GM18505 (cell line): ENCODE measurements around the gene DPP10.

ENCODE experiments used
- ATAC-seq: cut with Tn5 transposase; IDR thresholded peaks from one replicate; pipeline ENCODE4 v1.9.1; 2021; ENCODE audit not compliant: unreplicated experiment
- POLR2A ChIP-seq: IDR thresholded peaks from 4 replicates; pipeline ENCODE4 v1.6.1; 2011; ENCODE audit warnings: borderline replicate concordance; ENCODE audit not compliant: insufficient read depth, insufficient read length; ENCODE audit errors: extremely low read depth

The DPP10 gene

DNA sequence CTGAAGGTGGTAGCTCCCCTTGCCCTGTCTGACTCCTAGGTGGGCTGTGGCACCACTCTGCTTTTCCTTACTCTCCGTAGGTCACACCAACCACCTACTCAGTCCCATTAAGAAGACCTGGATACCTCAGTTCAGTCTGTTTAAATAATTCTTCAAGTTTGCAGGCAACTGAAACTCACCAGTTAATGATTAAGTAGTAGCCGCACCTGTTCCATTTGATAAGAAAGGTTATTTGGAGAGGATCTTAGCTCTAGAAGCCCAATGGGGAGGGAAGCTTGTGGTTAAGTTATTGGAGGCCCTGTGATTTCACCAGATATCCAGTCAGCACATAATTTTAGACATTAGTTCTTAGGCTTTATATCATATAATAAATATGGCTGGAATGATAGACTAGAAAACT lies 1193.0 kb downstream of the DPP10 start:
- TF ChIP-seq POLR2A = no peak
- ATAC-seq = no peak

DNA sequence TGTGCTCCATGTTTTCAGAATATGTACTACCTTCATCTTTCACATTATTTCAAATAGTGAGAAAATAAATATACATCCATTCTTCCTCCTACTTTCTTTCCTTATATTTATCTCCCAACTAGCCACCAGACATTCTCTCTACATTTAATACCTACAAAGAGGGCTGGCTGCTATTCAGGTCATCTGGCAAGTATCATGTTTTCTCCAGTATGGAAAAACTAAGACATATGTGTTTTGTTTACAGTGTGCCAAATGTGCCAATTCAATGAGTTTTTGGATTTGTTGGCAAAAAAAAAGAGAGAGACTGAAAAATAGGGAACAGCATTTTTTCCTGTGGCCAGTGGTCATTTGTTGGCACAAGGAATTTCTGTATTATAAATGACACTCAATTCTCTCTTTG lies 1207.3 kb downstream of the DPP10 start:
- no peak for ATAC-seq
- no peak for TF ChIP-seq POLR2A

- ATAC-seq = no peak
- no peak for TF ChIP-seq POLR2A
Observed at GRCh38 chr2:115650827-115651226, 1208.4 kb downstream of the DPP10 start.

GRCh38 chr2:115652652-115653051 lies 1210.2 kb downstream of the DPP10 start:
- ATAC-seq = no peak
- no peak for TF ChIP-seq POLR2A

GRCh38 chr2:115654362-115654761 lies 1211.9 kb downstream of the DPP10 start:
- no peak for ATAC-seq
- no peak for TF ChIP-seq POLR2A

GRCh38 chr2:115678129-115678528 lies 1235.7 kb downstream of the DPP10 start:
- no peak for TF ChIP-seq POLR2A

GRCh38 chr2:115684345-115684744 lies 1241.9 kb downstream of the DPP10 start:
- no peak for ATAC-seq
- TF ChIP-seq POLR2A = no peak

More at GRCh38 chr2:115678129-115678528, 1235.7 kb downstream of the DPP10 start:
- ATAC-seq = no peak

DNA sequence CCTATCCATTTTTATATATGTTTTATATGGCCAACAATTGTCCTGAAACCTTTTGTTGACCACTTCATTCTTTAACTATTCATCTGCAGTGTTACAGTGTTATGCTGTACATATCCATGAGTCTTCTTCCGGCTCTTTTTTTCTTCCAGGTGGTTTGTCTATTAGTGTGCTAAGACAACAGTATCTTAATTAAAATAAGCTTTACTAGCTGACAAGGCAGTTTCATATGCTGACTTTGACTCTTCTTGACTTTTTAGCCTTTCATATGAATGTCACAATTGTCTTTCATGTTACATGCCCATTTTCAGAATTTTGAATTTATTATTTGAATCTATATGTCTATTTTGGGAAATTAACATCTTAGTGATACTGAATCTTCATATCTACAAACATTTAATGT lies 1249.0 kb downstream of the DPP10 start:
- ATAC-seq = no peak
- TF ChIP-seq POLR2A = no peak

- no peak for ATAC-seq
- no peak for TF ChIP-seq POLR2A
Observed at GRCh38 chr2:115694651-115695050, 1252.2 kb downstream of the DPP10 start.

- no peak for TF ChIP-seq POLR2A
Observed at GRCh38 chr2:115733190-115733775, 1290.8 kb downstream of the DPP10 start.

GRCh38 chr2:115738111-115738510 lies 1295.7 kb downstream of the DPP10 start:
- no peak for ATAC-seq
- TF ChIP-seq POLR2A = no peak

More at GRCh38 chr2:115733190-115733775, 1290.8 kb downstream of the DPP10 start:
- no peak for ATAC-seq

DNA sequence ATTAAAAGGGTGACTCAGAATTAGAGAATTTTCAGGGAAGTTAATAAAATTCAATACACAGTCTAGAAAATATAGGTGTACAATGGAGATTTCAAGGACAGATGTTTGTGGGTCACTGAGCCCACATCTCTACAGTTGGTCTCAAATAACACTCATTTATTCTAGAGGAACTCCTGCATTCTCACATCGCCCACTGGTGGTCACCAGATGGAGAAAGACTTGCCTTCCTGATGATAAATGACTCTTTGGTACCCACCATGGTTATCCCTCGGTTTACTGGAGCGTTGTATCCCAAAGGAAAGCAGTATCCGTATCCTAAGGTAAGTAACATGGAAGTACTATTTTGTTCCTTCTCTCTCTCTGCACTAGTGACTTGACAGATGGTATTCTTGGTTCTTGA lies 1297.1 kb downstream of the DPP10 start:
- no peak for ATAC-seq
- TF ChIP-seq POLR2A = no peak

DNA sequence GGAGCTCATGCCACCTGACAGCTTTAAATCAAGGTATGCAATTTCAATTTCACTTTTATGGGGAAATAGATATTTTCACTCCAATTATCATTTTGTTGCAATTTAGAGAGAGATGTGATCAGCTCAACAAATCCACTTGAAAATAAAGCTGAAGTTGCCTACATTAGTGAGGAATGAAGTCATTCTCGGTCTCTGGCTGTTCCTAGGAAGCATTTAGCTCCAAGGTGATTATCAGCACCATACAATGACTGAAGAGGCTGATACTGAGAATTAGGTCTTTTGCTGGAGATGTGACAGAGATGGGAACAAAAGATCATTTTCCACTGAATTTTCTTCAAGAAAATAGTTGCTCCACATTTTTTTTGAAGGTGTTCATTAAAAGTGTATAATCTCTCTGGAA lies 1303.7 kb downstream of the DPP10 start:
- ATAC-seq = no peak
- no peak for TF ChIP-seq POLR2A

GRCh38 chr2:115757286-115757685 lies 1314.8 kb downstream of the DPP10 start:
- no peak for TF ChIP-seq POLR2A
- no peak for ATAC-seq

GRCh38 chr2:115763601-115764000 lies 1321.2 kb downstream of the DPP10 start:
- ATAC-seq = no peak
- TF ChIP-seq POLR2A = no peak
